NT2/D1 (cell line): Measurements from ENCODE around the gene GULP1.

Source experiments
- SUZ12 ChIP-seq: IDR thresholded peaks from 2 replicates; pipeline ENCODE4 v1.6.1; 2011; ENCODE audit not compliant: insufficient read length, insufficient read depth; ENCODE audit errors: extremely low read depth
- YY1 ChIP-seq: IDR thresholded peaks from 2 replicates; pipeline ENCODE4 v1.6.1; 2011; ENCODE audit not compliant: insufficient read length, insufficient read depth
- ZNF274 ChIP-seq: IDR thresholded peaks from 2 replicates; pipeline ENCODE4 v1.6.1; 2011; ENCODE audit warnings: mild to moderate bottlenecking, low read depth, low read length

DNA sequence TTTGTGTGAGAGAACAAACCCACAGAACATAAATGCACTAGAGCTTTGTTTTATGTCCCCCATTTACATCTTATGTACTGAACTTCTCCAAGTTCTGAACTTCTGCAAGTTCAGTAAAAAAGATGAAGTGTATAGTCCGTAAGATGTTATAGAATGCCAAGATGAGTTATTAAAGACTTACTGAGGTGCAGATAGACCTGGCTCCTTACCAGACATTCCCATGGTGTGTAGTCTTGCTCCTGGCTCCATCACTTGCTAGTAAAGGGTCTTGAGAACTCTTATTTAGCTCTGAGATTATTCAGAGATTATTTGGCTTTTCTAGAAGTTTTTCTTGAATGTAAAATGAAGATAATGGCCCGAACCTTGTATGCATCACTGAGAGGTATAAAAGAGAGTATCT, 16.8 kb downstream of the GULP1 start:
- TF ChIP-seq ZNF274, result no peak
- no peak for TF ChIP-seq SUZ12
- TF ChIP-seq YY1, result no peak
